ENCODE data around the gene DAGLB.

DAGLB gene

DNA sequence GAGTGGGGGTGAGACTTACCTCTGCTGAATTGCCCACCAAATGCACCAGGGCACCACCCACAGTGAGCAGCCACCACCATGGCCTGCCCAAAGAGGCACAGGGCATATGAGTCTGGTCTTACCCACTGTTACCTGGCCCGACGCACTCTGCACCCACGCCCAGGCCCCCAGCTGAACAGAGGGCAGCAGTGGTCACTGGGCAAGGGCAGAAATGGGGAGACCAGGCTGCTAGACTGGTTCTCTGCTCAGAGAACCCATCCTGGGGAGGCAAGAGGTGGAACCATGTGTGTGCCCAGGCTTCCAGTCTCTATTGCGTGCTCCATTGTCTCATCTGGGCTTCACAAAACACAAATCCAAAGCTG lies 39.4 kb upstream of the DAGLB start:
- POLR2A ChIA-PET = no interaction called here
- TF ChIP-seq SP1 (IDR thresholded peaks at IDR 0.05) (no peak), TARDBP (IDR thresholded peaks at IDR 0.05) (no peak), CTBP1 (IDR thresholded peaks at IDR 0.05; ENCODE audit: borderline replicate concordance) (no peak), FOXM1 (IDR thresholded peaks at IDR 0.05; ENCODE audit: borderline replicate concordance) (no peak), SUZ12 (IDR thresholded peaks at IDR 0.05) (no peak), ELF4 (IDR thresholded peaks at IDR 0.05) (no peak), ARNT (IDR thresholded peaks at IDR 0.05) (no peak), FOXA1 (IDR thresholded peaks at IDR 0.05) (no peak), FOXK2 (IDR thresholded peaks at IDR 0.05) (no peak), ZNF384 (IDR thresholded peaks at IDR 0.05) (no peak), BHLHE40 (IDR thresholded peaks at IDR 0.05; ENCODE audit: borderline replicate concordance) (no peak), LEF1 (IDR thresholded peaks at IDR 0.05; ENCODE audit: borderline replicate concordance) (no peak), HDGF (IDR thresholded peaks at IDR 0.05; ENCODE audit: borderline replicate concordance) (no peak)
- TF ChIP-seq, protein P1, sequence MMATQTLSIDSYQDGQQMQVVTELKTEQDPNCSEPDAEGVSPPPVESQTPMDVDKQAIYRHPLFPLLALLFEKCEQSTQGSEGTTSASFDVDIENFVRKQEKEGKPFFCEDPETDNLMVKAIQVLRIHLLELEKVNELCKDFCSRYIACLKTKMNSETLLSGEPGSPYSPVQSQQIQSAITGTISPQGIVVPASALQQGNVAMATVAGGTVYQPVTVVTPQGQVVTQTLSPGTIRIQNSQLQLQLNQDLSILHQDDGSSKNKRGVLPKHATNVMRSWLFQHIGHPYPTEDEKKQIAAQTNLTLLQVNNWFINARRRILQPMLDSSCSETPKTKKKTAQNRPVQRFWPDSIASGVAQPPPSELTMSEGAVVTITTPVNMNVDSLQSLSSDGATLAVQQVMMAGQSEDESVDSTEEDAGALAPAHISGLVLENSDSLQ (IDR thresholded peaks at IDR 0.05) = no peak
- CTCF ChIA-PET = no interaction called here
- no peak for DNase-seq (ENCODE audit: extremely low spot score)

DNA sequence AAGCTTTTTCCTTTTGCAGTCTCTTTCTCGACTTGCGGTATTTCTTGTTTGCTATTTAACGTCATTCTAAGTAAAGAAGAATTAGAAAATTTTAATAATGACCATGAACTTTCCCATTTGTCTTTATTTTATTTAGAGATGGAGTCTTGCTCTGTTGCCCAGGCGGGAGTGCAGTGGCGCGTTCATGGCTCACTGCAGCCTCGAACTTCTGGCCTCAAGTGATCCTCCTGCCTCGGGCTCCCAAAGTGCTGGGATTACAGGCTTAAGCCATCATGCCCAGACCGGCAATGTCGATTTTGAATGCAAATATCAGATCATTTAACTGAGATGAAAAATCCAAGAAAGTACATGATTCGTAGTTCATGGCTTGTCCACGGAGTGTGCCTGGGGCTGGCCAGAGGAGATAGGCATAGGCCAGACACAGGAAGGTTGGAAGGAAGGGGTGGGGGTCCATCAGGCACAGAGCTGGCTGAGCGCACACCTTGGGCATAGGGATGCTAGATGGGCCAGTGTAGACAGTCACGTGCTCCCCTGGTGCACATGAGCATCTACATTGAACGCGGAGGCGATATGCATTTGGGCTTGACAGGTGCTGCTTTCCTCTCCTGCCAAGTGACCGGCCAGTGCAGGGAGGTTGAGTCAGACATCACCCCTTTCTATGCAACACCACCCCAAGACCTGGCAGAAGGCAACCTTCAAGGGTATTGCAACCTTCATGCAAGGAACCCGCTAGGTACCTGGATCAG lies 38.9 kb upstream of the DAGLB start:
- no peak for TF ChIP-seq TARDBP (IDR thresholded peaks at IDR 0.05)
- TF ChIP-seq NFRKB (IDR thresholded peaks at IDR 0.05) = no peak
- no peak for TF ChIP-seq CTBP1 (IDR thresholded peaks at IDR 0.05; ENCODE audit: borderline replicate concordance)
- TF ChIP-seq FOXK2 (IDR thresholded peaks at IDR 0.05) = no peak
- POLR2A ChIA-PET = no interaction called here
- CTCF ChIA-PET = no interaction called here
- DNase-seq (ENCODE audit: extremely low spot score) = no peak

GRCh38 chr7:6482743-6483119 lies 35.0 kb upstream of the DAGLB start:
- ChIA-PET POLR2A (no interaction called here), CTCF (no interaction called here)
- DNase-seq (ENCODE audit: extremely low spot score) = no peak
- TF ChIP-seq TARDBP (IDR thresholded peaks at IDR 0.05) = no peak
- no peak for TF ChIP-seq FOXM1 (IDR thresholded peaks at IDR 0.05; ENCODE audit: borderline replicate concordance)
- no peak for TF ChIP-seq NFRKB (IDR thresholded peaks at IDR 0.05)
- no peak for TF ChIP-seq ZNF384 (IDR thresholded peaks at IDR 0.05)
- no peak for TF ChIP-seq CTBP1 (IDR thresholded peaks at IDR 0.05; ENCODE audit: borderline replicate concordance)
- no peak for TF ChIP-seq HDGF (IDR thresholded peaks at IDR 0.05; ENCODE audit: borderline replicate concordance)
- TF ChIP-seq FOXK2 (IDR thresholded peaks at IDR 0.05) = no peak
- no peak for TF ChIP-seq SP1 (IDR thresholded peaks at IDR 0.05)
- no peak for TF ChIP-seq FOXA1 (IDR thresholded peaks at IDR 0.05)
- no peak for TF ChIP-seq ELF4 (IDR thresholded peaks at IDR 0.05)
- TF ChIP-seq BHLHE40 (IDR thresholded peaks at IDR 0.05; ENCODE audit: borderline replicate concordance) = no peak
- TF ChIP-seq, protein P1 (IDR thresholded peaks at IDR 0.05) = no peak
- no peak for TF ChIP-seq L3MBTL2 (conservative IDR thresholded peaks at IDR 0.05)
- no peak for TF ChIP-seq LEF1 (IDR thresholded peaks at IDR 0.05; ENCODE audit: borderline replicate concordance)

DNA sequence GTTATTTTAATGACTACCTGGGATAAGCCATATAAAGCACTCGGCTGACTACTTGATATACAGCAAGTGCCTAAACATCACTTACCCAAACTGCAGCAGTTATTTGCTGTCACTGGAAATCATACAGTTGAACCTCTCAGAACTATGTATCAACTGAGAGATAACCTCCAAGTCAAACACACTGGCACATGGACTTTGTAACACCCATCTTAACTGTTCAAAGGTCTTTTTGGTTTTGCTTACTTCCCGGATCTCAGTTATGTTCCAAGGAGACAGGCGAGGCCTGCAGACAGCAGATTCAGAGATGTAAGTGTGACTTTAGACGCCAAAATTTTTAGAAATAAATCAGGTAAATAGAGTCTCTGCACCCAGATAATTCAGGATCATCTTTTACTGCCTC lies 34.6 kb upstream of the DAGLB start:
- no peak for DNase-seq (ENCODE audit: extremely low spot score)
- ChIA-PET CTCF (no interaction called here), POLR2A (no interaction called here)
- no peak for TF ChIP-seq TARDBP (IDR thresholded peaks at IDR 0.05)
- no peak for TF ChIP-seq ARNT (IDR thresholded peaks at IDR 0.05)
- TF ChIP-seq ZNF384 (IDR thresholded peaks at IDR 0.05) = no peak
- TF ChIP-seq LEF1 (IDR thresholded peaks at IDR 0.05; ENCODE audit: borderline replicate concordance) = no peak
- TF ChIP-seq ELF4 (IDR thresholded peaks at IDR 0.05) = no peak

GRCh38 chr7:6481445-6481844 lies 33.7 kb upstream of the DAGLB start:
- DNase-seq (ENCODE audit: extremely low spot score) = no peak
- TF ChIP-seq FOXA1 (IDR thresholded peaks at IDR 0.05) (no peak), ARNT (IDR thresholded peaks at IDR 0.05) (no peak), ZNF384 (IDR thresholded peaks at IDR 0.05) (no peak)
- TF ChIP-seq, protein P1 (IDR thresholded peaks at IDR 0.05) = no peak
- ChIA-PET CTCF (no interaction called here), POLR2A (no interaction called here)

DNA sequence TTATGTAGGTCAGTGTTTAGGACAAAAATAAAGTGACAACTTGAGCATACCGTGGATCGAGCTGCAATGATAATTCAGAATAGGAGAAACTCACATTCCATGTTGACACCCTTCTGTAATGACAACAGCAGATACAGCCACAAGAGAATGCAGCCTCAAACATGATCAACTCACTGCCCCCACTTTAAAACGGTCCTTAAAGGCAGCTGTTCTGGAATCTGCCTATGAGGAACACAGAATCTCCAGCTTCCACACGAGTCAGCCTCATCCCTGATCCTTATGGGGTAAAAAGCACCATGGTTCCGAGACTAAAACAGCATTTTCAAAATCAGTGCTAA lies 32.5 kb upstream of the DAGLB start:
- no peak for DNase-seq (ENCODE audit: extremely low spot score)
- TF ChIP-seq L3MBTL2 (conservative IDR thresholded peaks at IDR 0.05) (no peak), SUZ12 (IDR thresholded peaks at IDR 0.05) (no peak), ARNT (IDR thresholded peaks at IDR 0.05) (no peak), BHLHE40 (IDR thresholded peaks at IDR 0.05; ENCODE audit: borderline replicate concordance) (no peak), TARDBP (IDR thresholded peaks at IDR 0.05) (no peak), FOXA1 (IDR thresholded peaks at IDR 0.05) (no peak), NFRKB (IDR thresholded peaks at IDR 0.05) (no peak), LEF1 (IDR thresholded peaks at IDR 0.05; ENCODE audit: borderline replicate concordance) (no peak), FOXM1 (IDR thresholded peaks at IDR 0.05; ENCODE audit: borderline replicate concordance) (no peak), FOXK2 (IDR thresholded peaks at IDR 0.05) (no peak), SP1 (IDR thresholded peaks at IDR 0.05) (no peak)
- TF ChIP-seq, protein P1 (IDR thresholded peaks at IDR 0.05) = no peak
- ChIA-PET CTCF (no interaction called here), POLR2A (no interaction called here)

Measured in HEK293T (cell line).